BE2C (cell line): ENCODE measurements around the gene TTI1.

Source experiments
- DNase-seq: peaks from one replicate; pipeline ENCODE4 v3.0.0-alpha.2; 2020
- H3K27me3 ChIP-seq: fragments of 250-450 bp; sonication (Bioruptor Pico); 2 replicates; pipeline ENCODE4 v1.5.1; 2020; ENCODE audit warnings: mild to moderate bottlenecking
- H3K36me3 ChIP-seq: fragments of 250-450 bp; sonication (Bioruptor Pico); 2 replicates; pipeline ENCODE4 v1.5.1; 2020; ENCODE audit warnings: mild to moderate bottlenecking
- H3K4me1 ChIP-seq: fragments of 250-450 bp; sonication (Bioruptor Pico); 2 replicates; pipeline ENCODE4 v1.5.1; 2020
- H3K4me3 ChIP-seq: 2 replicates; pipeline ENCODE4 v1.5.1; 2011; ENCODE audit warnings: low read depth, low read length
- H3K9me3 ChIP-seq: fragments of 250-450 bp; sonication (Bioruptor Pico); 2 replicates; pipeline ENCODE4 v1.5.1; 2020
- TF ChIP-seq, protein P1 (sequence below): IDR thresholded peaks from 2 replicates; pipeline ENCODE4 v1.5.1; 2012; ENCODE audit warnings: mild to moderate bottlenecking, low read depth, low read length

The TTI1 gene

DNA sequence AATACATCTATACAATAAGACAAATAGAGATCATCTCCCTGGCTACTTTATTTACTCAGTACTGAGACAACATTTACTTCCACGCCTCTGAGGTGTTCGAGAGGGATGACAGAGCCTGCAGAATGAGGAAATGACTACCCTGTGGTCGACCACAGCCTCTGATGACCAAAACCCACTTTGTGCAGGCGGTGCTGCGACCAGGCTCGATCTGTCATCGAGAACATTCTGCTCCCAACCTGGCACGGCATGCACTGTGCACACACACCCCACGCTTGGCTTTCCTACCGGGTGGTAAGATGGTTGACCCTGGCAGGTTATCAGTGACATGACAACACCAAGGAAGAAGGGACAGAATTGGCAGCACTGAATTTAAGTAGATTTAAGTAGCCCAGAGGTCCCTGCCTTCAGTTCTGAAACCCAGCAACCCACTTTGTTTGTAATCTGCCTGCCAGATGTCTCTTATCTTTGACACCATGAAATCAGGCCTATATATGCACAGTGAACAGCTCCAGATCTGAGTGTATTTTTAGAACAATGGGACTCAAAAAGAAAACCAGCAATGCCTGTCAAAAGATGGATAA, 42.6 kb downstream of the TTI1 start:
- Histone ChIP-seq H3K27me3 (no peaks in the 10 kb centered on the region), H3K4me1 (peaks cover 56% of the 10 kb centered on the region), H3K4me3 (no peak overlapping the region), H3K36me3 (peaks cover 6% of the 10 kb centered on the region), H3K9me3 (no peaks in the 10 kb centered on the region)
- DNase-seq = peak; percentile 56
- TF ChIP-seq, protein P1, sequence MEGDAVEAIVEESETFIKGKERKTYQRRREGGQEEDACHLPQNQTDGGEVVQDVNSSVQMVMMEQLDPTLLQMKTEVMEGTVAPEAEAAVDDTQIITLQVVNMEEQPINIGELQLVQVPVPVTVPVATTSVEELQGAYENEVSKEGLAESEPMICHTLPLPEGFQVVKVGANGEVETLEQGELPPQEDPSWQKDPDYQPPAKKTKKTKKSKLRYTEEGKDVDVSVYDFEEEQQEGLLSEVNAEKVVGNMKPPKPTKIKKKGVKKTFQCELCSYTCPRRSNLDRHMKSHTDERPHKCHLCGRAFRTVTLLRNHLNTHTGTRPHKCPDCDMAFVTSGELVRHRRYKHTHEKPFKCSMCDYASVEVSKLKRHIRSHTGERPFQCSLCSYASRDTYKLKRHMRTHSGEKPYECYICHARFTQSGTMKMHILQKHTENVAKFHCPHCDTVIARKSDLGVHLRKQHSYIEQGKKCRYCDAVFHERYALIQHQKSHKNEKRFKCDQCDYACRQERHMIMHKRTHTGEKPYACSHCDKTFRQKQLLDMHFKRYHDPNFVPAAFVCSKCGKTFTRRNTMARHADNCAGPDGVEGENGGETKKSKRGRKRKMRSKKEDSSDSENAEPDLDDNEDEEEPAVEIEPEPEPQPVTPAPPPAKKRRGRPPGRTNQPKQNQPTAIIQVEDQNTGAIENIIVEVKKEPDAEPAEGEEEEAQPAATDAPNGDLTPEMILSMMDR = no peak

DNA sequence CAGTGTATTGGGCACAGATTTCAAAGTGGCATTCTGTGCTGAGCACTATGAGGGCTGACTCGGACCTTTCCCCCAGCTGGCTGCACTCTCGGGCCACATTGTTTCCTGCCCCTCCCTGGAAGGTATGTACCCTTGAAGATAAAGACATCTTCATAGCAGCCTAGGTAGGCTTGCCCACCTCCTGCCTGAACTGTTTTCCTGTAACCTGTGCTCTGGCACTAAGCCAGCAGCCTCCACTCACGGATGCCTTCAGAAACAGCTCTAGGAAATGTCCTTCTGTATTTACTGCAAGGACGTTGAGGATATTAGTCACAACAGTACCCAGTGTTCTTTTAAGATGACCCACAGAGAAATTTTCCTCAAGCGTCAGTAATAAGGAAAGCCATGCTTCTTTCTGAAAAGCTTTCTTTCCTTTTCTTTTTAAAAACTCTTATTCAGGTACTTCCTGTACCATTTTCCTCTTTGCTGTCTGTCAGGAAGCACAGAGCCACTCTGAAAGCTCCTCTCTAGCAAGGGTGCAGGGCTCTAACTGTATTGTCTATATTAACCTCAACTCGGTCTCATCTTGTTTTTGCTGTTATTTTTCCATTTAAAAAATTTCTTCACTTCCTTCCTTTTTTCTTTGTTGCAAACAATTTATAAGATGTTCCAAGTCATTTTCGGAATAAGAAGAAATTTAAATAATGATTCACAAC, 43.5 kb downstream of the TTI1 start:
- no peak for DNase-seq
- H3K4me3 ChIP-seq = no peak overlapping the region
- peaks cover 56% of the 10 kb centered on the region for H3K4me1 ChIP-seq
- H3K36me3 ChIP-seq = no peaks in the 10 kb centered on the region; the same call in none of the 2 replicates
- no peaks in the 10 kb centered on the region for H3K27me3 ChIP-seq
- TF ChIP-seq, protein P1 = no peak
- H3K9me3 ChIP-seq = peaks cover 2% of the 10 kb centered on the region; the same call in 1 of the 2 replicates

DNA sequence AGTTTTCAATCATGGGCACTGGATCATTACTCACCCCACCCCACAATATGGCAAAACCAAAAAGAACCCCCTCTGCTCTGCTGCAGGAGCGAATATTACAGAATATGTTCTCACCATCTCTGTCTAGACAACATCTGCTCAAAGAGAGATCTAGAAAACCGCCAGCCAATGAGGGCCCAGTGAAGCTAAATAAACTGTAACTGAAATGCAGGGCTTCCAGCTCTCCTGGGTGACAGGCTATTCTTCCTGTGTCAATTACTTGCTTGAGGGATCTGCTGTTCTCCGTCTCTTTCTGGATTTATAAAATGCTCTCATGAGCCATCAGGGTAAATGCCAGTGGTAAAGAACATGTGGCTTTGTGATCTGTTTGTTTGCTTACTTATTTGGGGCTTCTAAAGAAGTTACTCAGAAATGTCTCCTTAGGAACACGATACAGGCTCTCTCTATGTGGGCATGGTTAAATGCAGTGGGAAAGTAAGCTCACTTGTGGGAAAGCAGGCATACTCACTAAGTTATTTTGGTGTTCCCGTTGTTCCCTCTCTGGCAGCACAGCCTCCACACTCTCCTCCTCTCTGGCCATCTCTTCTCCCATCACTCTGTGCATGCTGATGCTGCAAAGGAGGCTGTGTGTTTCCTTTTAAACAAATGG, 44.8 kb downstream of the TTI1 start:
- no peaks in the 10 kb centered on the region for H3K27me3 ChIP-seq
- TF ChIP-seq, protein P1 = no peak
- no peaks in the 10 kb centered on the region; the same call in none of the 2 replicates for H3K36me3 ChIP-seq

GRCh38 chr20:37987602-37988290, 45.5 kb downstream of the TTI1 start:
- H3K4me3 ChIP-seq = peak overlapping the region; percentile 4
- H3K36me3 ChIP-seq = no peaks in the 10 kb centered on the region; the same call in none of the 2 replicates
- TF ChIP-seq, protein P1 = no peak
- H3K27me3 ChIP-seq = no peaks in the 10 kb centered on the region
- DNase-seq = peak; percentile 83
- H3K9me3 ChIP-seq = peaks cover 4% of the 10 kb centered on the region; the same call in 1 of the 2 replicates
- peaks cover 62% of the 10 kb centered on the region for H3K4me1 ChIP-seq

More for the DNA sequence above, 44.8 kb downstream of the TTI1 start:
- peak; percentile 47 for DNase-seq
- peak overlapping the region; percentile 0; the same call in 1 of the 2 replicates for H3K4me3 ChIP-seq
- peaks cover 63% of the 10 kb centered on the region for H3K4me1 ChIP-seq
- H3K9me3 ChIP-seq = peaks cover 4% of the 10 kb centered on the region; the same call in 1 of the 2 replicates

DNA sequence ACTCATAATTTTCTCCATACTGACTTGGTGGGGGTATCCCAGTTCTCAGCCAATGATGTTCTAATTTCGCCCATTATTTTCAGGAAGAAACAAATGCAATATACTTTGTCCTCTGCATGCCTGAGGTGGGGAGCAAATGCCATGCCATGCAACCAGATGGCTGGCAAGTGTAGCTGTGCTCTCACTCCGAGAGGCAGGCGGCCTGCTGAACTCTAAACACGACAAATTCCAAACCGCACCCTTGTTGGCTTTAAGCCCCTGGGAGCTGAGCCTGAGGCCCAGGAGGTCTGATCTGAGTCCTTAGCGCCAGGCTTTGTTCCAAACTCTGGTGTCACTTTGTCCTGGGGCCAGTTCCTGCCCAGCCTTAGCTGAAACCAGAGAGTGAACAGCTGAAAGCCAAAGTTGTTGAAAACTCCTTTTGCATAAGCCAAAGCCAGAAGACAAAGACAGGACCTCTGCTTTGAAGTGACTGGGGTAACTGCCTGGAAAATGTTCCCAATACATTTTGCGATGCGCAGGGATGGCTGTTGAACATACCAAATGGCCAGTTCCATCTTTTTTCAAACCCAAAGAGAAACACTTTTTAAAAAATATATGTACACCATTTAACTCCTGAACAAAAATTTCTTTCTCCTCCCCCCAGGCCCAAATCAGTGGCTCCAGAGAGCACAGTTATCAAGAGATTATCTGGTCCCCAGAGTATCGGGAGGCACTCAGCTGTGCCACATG, 46.2 kb downstream of the TTI1 start:
- Histone ChIP-seq H3K9me3 (peaks cover 4% of the 10 kb centered on the region; the same call in 1 of the 2 replicates), H3K27me3 (no peaks in the 10 kb centered on the region), H3K4me1 (peaks cover 57% of the 10 kb centered on the region), H3K36me3 (no peaks in the 10 kb centered on the region; the same call in none of the 2 replicates), H3K4me3 (peak overlapping the region; percentile 4; the same call in 1 of the 2 replicates)
- TF ChIP-seq, protein P1 = no peak
- DNase-seq = peak; percentile 84
